Skeletal muscle satellite cell (primary cell): ENCODE measurements around the gene CSKMT.
"Not testable (repeated sequence)": the region's sequence is repeated elsewhere in the genome, so short reads cannot be mapped to it uniquely, and the experiment has no call there.

Experiments used
- H3K27me3 ChIP-seq: 2 replicates; pipeline ENCODE4 v1.7.0; 2013; ENCODE audit warnings: low read length; ENCODE audit not compliant: control insufficient read depth, insufficient read depth
- H3K36me3 ChIP-seq: 2 replicates; pipeline ENCODE4 v1.7.0; 2013; ENCODE audit warnings: mild to moderate bottlenecking, control low read depth, low read length; ENCODE audit not compliant: insufficient read depth
- H3K4me1 ChIP-seq: 2 replicates; pipeline ENCODE4 v1.7.0; 2013; ENCODE audit warnings: low read length; ENCODE audit not compliant: control insufficient read depth, insufficient read depth
- H3K4me2 ChIP-seq: 2 replicates; pipeline ENCODE4 v1.7.0; 2013; ENCODE audit warnings: mild to moderate bottlenecking, low read length
- H3K4me3 ChIP-seq: 2 replicates; pipeline ENCODE4 v1.7.0; 2013; ENCODE audit warnings: low read length
- H3K9ac ChIP-seq: 2 replicates; pipeline ENCODE4 v1.7.0; 2013; ENCODE audit warnings: mild to moderate bottlenecking, low read depth, low read length, moderate library complexity
- H3K9me3 ChIP-seq: replicated peaks from 2 replicates; pipeline ENCODE4 v1.7.0; 2013; ENCODE audit warnings: mild to moderate bottlenecking, control low read depth, low read length

Gene CSKMT

DNA sequence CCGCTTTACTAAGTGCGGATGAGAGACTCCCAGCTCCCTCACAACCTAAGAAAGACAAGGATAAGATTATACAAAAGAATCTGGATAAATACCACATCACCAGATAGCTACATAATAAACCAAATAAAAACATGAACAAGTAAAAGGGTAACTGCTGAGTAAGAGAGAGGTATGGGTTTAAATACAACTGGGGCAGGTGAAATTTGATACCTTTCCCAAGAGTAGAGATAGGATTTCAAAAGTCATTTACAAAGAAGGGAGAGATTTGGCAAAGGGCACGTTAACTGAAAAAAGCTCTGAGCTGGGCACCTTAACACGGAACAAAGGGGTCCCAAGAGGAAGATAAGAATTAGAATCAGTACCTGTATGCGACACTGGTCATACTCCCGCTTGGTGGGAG, 12.0 kb downstream of the CSKMT start:
- no peak overlapping the region for H3K9ac ChIP-seq
- no peaks in the 10 kb centered on the region for H3K27me3 ChIP-seq
- no peaks in the 10 kb centered on the region for H3K9me3 ChIP-seq
- peaks cover 21% of the 10 kb centered on the region for H3K36me3 ChIP-seq
- peak overlapping the region; percentile 85 for H3K4me2 ChIP-seq
- no peak overlapping the region for H3K4me3 ChIP-seq
- peaks cover 37% of the 10 kb centered on the region for H3K4me1 ChIP-seq

DNA sequence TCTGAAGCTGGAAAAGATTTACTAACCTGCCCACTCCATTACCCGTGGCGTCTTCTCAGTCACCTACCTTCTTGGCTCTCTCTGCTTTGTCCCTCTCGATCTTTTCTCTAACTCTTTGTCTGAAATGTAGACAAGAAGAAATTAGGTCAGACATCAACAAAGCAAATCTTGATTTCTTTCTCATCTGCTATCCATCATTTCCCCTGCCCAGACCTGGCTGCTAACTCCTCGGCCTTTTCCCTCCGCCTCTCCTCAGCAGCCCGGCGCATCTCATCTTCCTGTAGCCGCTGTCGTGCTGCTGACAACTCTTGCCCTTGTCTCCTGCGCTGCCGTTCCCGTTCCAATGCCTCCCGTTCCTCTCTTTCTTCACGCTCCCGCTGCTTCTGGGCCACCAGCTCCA, 12.6 kb downstream of the CSKMT start:
- H3K27me3 ChIP-seq: no peaks in the 10 kb centered on the region
- H3K4me1 ChIP-seq: peaks cover 32% of the 10 kb centered on the region
- peak overlapping the region; percentile 96 for H3K9ac ChIP-seq
- peaks cover 21% of the 10 kb centered on the region for H3K36me3 ChIP-seq
- H3K4me3 ChIP-seq: peak overlapping the region; percentile 91
- H3K4me2 ChIP-seq: peak overlapping the region; percentile 85
- H3K9me3 ChIP-seq: no peaks in the 10 kb centered on the region

GRCh38 chr11:62678433-62678769, 13.3 kb downstream of the CSKMT start:
- peaks cover 17% of the 10 kb centered on the region for H3K36me3 ChIP-seq
- H3K9me3 ChIP-seq: no peaks in the 10 kb centered on the region
- peaks cover 25% of the 10 kb centered on the region for H3K4me1 ChIP-seq
- peak overlapping the region; percentile 85 for H3K4me2 ChIP-seq
- peak overlapping the region; percentile 91 for H3K4me3 ChIP-seq
- peak overlapping the region; percentile 96 for H3K9ac ChIP-seq
- H3K27me3 ChIP-seq: no peaks in the 10 kb centered on the region

DNA sequence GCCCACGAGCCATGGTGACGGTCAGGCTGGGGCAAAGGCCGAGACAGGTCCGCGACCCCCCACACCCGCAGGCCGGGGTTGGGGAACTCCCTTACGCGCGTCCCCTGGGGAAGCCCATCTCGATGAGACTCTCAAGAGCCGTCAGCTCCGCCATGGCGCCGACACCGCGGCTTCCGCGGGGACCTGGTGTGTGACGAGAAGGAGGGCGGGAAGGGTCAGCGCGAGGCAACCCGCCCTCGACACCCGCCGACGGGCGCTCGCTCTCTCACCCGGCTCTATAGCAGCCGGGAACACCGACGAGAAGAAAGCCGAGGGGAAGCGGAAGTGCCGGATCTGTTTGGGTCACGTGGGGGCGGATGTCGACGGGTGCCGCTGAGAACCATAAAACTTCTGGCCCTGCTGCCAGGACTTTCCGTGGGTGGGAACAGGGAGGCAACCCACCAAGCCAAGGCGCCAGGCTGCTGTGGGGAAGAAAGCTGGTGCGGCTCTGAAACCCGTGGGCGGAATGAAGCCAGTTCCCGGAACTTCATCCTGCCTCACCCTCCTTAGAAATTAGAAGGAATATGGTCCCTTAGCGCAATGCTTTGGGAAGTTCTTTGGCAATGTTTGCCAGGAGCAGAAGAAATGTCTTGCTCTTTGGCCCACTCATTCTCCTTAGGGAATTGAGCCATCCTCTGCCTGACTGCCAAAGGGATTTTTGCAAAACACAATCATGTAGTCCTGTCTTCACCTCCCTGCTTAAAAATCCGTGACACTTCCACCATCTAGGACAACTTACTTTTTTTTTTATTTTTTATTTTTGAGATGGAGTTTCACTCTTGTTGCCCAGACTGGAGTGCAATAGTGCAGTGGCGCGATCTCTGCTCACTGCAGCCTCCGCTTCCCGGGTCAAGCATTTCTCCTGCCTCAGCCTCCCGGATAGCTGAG, 13.9 kb downstream of the CSKMT start, which contains the start of gene UBXN1:
UBXN1 (minus strand) TSS at position 304 of the 927 bp plus-strand sequence; CDS start at position 154, 150 bp downstream.
- Histone ChIP-seq H3K9me3 (no peaks in the 10 kb centered on the region), H3K4me1 (peaks cover 24% of the 10 kb centered on the region)

DNA sequence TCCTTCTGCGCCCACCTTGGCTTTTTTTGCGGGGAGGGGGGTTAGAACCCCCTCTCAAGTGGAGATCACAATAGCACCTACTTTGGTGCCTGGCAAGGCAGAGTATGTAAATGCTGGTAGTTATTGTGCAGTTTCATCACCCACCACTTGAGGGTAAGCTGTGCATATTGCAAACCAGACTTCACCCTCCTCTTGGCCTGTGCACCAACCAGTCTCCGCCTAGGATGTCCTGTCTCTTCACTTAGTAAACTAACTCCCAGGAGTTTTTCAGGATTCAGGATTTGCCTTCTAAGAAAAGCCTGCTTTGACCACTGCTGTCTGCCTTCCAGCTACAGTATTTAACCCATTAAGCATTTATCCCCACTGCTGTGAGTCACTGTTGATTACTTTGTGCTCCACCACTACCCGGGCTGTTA, 15.7 kb downstream of the CSKMT start:
- peaks cover 24% of the 10 kb centered on the region for H3K4me1 ChIP-seq
- peaks cover 13% of the 10 kb centered on the region for H3K36me3 ChIP-seq
- no peak overlapping the region for H3K4me3 ChIP-seq
- no peaks in the 10 kb centered on the region for H3K9me3 ChIP-seq
- no peaks in the 10 kb centered on the region for H3K27me3 ChIP-seq
- H3K9ac ChIP-seq: no peak overlapping the region
- H3K4me2 ChIP-seq: no peak overlapping the region

More for the DNA sequence above, 13.9 kb downstream of the CSKMT start, which contains the start of gene UBXN1:
- H3K27me3 ChIP-seq: no peaks in the 10 kb centered on the region
- H3K4me3 ChIP-seq: peak within 1 kb of the TSS; percentile 91
- peaks cover 17% of the 10 kb centered on the region for H3K36me3 ChIP-seq
- H3K9ac ChIP-seq: peak within 1 kb of the TSS; percentile 96
- H3K4me2 ChIP-seq: peak within 1 kb of the TSS; percentile 85

DNA sequence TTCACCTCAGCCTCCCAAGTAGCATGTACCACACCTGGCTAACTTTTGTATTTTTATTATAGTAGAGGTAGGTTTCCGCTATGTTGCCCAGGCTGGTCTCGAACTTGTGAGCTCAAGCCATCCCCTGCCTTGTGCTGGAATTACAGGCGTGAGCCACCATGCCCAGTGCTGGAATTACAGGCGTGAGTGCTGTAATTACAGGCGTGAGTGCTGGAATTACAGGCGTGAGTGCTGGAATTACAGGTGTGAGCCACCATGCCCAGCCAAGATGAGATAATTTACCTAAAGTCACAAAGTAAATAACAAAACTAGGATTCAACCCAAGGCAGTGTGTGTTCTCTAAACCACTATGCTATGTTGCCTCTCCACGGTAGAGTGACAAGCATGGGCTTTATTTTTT, 17.4 kb downstream of the CSKMT start:
- Histone ChIP-seq H3K9me3 (no peaks in the 10 kb centered on the region), H3K4me1 (peaks cover 20% of the 10 kb centered on the region), H3K9ac (no peak overlapping the region), H3K36me3 (peaks cover 2% of the 10 kb centered on the region), H3K4me3 (no peak overlapping the region), H3K4me2 (no peak overlapping the region), H3K27me3 (no peaks in the 10 kb centered on the region)

GRCh38 chr11:62687508-62688396, 22.6 kb downstream of the CSKMT start:
- Histone ChIP-seq H3K4me2 (peak overlapping the region; percentile 6), H3K4me1 (peaks cover 21% of the 10 kb centered on the region), H3K36me3 (peaks cover 24% of the 10 kb centered on the region), H3K9me3 (no peaks in the 10 kb centered on the region), H3K4me3 (no peak overlapping the region), H3K9ac (no peak overlapping the region), H3K27me3 (no peaks in the 10 kb centered on the region)

GRCh38 chr11:62688491-62688890, 23.4 kb downstream of the CSKMT start:
- Histone ChIP-seq H3K4me3 (no peak overlapping the region), H3K4me2 (peak overlapping the region; percentile 6), H3K27me3 (no peaks in the 10 kb centered on the region), H3K36me3 (peaks cover 28% of the 10 kb centered on the region), H3K4me1 (peaks cover 21% of the 10 kb centered on the region), H3K9ac (no peak overlapping the region), H3K9me3 (no peaks in the 10 kb centered on the region)

GRCh38 chr11:62689421-62690183, 24.5 kb downstream of the CSKMT start, which contains the start of gene LRRN4CL:
TSS of gene LRRN4CL (minus strand) at chr11:62689530. CDS start at chr11:62688508, 1,022 bp downstream.
- Histone ChIP-seq H3K36me3 (peaks cover 32% of the 10 kb centered on the region), H3K4me1 (peaks cover 21% of the 10 kb centered on the region), H3K4me3 (peak within 1 kb of the TSS; percentile 22), H3K27me3 (no peaks in the 10 kb centered on the region), H3K9ac (peak within 1 kb of the TSS; percentile 33), H3K9me3 (no peaks in the 10 kb centered on the region), H3K4me2 (peak within 1 kb of the TSS; percentile 33)

- Histone ChIP-seq H3K4me1 (peaks cover 17% of the 10 kb centered on the region), H3K36me3 (peaks cover 32% of the 10 kb centered on the region)
- H3K9me3 ChIP-seq, H3K4me2 ChIP-seq, H3K4me3 ChIP-seq, H3K9ac ChIP-seq, H3K27me3 ChIP-seq: not testable (repeated sequence)
These were observed 28.5 kb downstream of the CSKMT start for GRCh38 chr11:62693624-62694023.
